GM19025 (cell line): ENCODE data around the gene MAN2A1.
"Not testable (repeated sequence)": the region's sequence is repeated elsewhere in the genome, so short reads cannot be mapped to it uniquely, and the experiment has no call there.

Experiments
- ATAC-seq: cut with Tn5 transposase; IDR thresholded peaks from one replicate; pipeline ENCODE4 v1.9.1; 2021; ENCODE audit warnings: mild to moderate bottlenecking, low read depth, moderate library complexity; ENCODE audit not compliant: unreplicated experiment

MAN2A1 gene

DNA sequence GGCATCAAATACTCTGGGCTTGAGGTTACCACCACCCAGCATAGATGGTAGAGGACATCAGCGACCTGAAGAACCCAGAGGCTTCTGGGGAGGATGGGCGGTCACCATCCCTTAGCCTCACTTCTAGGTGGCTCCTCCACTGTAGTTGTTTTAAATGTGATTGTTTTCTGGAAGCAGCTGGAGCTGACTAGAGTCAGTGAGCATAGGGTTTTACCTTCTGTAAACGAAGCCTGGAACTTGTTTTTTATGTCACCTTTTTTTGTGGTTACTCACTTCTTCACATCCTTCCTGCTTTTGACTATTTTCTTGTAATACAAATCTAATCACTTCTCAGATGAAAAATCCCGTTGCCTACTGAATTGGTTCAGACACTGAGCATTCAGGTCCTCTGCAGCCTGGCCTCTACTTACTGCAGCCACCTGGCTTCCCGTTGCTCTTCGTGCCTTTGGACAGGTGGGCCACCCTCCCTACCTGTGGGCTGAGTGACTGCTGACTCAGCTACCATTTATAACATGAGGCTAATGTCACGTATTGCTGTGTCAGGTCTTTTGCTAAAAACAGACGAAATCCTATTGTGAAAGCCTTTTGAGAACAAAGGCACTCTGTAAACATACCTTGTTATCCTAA is 167.8 kb downstream of the MAN2A1 start:
- ATAC-seq, result no peak

DNA sequence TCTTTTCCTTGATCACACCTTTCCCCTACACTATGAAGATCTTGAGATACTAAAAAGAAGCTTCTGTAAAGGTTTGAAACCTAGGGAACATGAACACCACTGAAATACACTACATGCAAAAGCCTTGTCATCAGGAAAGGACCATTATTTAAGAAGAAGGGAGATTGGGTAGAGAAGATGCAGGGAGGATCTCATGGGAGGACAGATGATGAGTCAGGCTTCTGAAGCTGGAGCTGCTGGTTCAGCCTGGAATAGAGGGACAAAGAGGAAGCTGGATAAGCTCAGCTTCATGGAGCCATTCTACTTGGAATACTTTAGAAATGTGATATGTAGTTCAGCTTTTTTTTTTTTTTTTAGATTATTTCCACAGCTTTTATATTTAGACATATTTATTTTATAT is 169.8 kb downstream of the MAN2A1 start:
- ATAC-seq, result no peak

DNA sequence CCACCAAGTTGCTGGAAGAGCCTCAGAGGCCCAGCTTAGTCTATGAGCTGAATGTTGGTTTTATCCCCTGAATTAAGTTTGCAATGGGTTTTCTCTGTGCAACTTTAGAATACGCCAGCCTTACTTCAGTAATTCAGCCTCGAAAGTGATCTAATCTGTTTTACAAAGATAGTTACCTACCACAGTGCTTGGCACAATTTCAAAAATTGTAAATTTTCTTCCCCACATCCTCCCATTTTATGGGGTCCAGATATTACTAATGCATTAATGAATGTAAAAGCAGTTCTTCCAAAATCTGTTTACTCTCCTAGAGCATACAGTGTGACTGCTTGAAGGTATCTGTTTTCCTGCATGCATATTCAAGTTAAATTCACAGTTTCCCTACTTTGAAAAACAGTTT is 172.6 kb downstream of the MAN2A1 start:
- ATAC-seq, result no peak

DNA sequence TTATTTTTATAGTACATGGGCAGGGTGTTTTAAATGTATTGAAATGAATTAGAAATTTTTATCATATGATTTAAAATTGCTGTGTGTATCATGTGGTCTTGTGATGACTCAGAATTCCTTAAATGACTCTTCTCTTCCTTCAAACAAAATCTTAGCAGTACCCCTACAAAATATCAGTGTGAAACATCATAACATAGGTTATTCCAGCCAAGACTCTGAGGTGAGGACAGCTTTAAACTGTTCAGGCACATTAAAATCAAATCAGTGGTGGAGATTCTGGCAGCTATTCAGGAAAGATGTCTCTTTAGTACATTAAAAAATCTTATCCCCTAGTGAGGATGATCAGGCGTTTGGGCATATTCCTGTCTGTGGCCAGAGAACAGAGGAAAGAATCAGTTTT is 174.0 kb downstream of the MAN2A1 start:
- ATAC-seq, result no peak

DNA sequence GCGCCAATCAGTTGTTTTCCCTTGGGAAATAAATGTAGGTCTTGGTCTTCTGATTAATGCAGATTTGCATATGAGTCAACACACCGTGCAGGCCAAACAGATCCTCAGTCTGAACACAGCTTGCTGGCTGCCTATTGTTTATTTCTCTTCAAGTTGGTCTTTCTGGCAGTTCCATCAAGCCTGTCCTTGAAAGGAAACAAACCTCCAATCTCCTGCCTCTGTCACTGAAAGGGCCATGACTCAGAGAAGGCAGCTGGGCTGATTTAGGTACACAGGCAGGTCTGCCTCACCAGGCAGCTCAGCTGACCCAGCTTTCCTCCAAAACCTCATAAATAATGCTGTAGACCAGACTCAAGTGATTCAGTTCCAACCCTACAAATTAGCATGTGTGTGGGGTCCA is 175.9 kb downstream of the MAN2A1 start:
- ATAC-seq, result no peak

DNA sequence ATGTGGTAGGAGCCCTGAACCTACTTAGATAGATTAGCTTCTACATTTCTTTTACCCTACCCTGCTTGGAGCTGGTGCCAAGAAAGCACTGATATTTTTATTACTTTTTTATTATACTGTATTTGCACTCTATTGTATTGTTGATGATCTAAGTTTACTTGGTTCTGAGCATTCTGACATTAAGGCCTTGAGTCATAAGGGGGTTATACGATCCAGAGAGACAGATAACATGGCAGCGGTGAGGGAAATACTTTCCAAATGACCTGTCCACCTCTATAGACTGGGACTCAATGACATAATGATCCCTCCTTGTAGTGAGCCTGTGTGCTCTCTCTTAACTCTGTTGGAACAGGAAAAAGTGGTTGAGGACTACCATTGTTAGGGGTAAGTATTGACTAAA is 176.3 kb downstream of the MAN2A1 start:
- no peak for ATAC-seq

DNA sequence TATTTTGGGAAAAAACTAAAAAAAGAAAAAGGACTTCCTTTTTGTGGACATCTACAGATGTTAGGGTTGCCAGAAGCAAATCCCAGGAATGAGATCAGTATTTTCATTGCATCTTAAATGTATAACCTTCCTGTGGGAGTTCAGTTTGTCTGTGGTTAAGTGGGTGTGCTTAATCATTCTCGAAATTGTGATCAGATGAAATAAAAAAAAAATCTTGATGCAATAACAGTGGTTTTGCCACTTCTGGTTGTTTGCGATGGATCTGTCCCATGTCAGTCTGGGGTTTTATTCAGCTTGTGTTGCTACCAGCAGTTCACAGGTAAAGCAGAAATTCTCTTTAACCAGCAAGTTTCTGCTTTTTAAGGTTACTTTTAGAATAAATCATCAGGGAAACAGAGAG is 179.0 kb downstream of the MAN2A1 start:
- ATAC-seq, result no peak

DNA sequence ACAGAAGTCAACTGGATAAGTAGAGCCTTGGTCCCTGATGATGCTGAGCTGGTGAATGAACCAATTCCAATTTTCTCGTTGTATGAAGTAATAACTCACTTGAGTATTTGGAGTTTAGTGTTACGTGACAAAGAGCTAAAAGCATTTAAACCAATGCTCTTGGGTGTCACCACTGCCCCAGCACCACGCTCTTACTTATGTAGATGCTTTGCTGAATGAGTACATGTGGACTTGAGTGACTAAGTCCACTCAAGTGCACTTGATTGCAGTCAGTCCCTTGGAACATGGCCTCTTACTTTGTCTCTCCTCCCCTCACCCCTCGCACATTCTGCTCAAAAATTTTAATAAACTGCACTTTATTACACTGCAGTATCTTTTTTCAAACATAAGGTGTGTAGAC is 184.0 kb downstream of the MAN2A1 start:
- no peak for ATAC-seq

DNA sequence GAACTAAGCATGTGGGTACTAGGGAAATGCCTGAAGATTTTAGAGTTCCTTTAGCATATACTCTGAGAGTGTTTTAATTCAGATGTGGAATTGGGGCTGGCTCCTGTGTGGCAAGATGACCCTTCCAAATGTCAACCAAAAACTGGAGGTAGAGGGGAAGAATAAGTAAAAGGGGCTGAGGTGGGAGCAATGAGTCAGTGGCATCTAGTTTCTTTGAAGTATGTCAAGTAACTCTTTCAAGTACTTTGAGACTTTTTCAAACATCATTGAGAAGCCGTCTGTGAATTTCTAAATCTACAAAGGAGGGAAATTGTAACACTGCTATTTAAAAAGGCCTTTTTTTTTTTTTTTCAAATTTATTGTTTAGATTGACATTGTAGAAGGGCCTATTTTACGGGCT is 184.4 kb downstream of the MAN2A1 start:
- no peak for ATAC-seq

DNA sequence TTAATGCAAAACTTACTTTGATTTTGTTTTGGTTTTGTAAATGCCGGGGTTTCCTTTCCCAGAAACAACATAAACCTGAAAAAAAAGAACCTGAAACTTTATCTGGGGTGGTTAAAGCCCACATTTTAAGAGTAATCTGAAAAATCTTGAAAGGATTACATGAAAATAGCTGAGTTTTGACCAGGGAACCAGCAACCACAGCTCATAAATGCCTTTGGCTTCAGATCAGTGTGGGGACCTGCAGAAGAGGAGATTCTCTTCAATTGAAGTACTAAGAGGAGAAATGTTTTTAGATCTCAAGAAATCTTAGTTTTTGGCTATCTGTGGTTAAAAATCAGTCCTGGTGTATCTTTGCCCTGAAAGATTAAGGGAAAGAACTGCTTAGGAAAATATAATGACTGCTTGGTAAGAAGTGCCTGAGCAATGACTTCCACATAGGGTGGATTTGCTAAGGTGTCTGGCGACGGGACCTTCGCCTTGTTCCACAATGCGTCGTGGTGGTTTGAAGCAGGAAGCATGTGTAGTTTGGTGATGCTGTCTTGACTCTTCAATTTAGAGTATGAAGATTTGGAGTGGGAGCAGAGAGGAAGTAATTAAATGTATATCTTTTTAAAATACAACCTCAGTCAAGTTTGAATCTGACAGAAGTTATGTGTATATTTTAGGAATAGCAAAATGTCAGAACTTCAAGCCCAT is 186.5 kb downstream of the MAN2A1 start:
- no peak for ATAC-seq

DNA sequence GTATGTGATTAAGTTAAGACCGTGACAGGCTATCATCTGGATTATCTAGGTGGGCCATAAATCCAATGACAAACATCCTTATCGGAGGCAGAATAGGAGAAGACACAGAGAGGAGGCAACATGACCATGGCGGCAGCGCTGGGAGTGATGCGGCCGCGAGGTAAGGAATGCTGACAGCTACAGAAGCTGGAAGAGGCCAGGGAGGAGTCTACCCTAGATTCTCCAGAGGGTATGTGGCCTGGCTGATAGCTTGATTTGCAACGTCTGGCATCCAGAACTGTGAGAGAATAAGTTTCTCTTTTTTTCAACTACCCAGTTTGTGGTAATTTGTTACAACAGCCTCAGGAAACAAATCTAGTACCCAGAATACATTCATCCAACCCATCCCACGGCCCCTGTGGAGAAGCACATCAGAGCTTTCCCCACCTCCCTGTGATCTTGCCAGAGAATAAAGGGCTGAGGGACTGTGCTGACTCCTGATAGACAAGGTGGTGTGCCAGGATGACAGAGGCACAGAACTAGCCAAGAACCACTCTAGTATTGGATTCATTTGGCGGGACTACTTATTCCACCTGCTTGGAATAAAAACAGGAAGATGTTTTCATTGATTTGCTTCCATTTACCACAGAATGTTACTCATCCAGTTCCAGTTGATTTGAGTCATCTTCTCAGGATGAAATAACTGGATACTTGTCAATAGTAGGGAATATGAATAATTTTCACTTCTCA is 187.4 kb downstream of the MAN2A1 start:
- no peak for ATAC-seq

DNA sequence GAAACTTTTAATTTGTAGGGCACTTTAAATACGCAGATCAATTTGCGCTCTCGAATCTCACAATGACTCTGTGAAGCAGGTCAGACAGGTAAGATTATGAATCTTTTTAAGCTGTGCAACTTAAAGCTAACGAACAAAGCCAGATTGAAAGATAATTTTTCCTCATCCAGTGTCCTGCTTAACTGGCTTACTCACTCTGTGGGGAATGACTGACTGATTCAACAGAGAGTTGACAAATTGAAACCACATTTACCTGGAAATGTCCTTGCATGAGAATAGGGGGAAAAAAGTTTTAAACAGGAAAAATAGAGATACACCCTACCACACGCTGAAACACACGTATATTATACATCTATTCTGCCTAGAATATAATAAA is 187.9 kb downstream of the MAN2A1 start:
- no peak for ATAC-seq

DNA sequence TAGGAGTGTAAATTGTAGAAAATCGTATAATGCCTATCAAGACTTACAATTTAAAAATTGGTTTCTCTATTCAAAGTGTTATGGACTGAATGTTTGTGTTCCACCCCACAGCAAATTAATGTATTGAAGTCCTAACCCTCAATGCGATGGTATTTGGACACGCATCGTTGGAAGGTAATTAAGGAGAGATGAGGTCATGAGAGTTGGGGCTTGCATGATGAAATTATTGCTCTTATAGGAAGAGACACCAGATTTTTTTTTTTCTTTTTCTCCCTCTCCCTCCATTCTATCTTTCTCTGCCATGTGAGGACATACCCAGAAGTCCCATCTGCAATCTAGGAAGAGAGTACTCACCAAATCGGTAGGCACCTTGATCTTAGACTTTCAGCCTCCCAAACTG is 189.2 kb downstream of the MAN2A1 start:
- no peak for ATAC-seq

DNA sequence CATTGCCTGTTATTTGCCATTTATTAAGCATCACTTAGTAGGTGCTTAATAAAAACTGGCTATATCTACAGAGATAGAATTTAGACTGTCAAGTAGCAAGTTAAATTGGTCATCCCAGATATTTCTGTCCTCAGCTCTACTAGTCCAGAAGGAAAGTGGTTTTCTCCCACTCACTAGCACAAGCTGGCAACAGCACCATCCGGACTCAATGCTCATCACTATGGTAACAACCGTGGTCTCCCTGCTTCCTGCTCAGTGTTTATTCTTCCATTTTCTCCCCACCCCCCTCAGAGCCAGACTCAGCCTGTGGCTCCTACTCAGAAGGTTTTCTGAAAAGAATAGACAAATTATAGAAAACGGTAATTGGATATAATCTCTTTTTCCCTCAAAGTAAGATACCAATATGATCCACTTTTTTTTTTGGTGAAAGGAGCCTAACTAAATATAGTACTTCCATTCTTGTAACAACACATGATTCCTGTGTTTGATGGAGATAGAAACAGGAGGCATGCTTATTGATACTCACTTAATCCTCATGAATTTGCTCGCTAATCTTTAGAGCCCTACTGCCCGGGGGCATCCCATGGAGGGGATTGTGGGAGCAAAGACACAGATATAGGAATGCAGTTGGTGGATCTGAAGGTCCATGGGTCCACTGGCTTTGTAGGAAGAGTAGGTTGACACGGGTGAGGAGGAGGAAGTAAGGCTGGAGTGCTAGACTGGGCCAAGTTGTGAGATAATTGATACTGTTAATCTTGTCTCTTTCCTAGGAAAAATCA is 191.4 kb downstream of the MAN2A1 start:
- no peak for ATAC-seq

DNA sequence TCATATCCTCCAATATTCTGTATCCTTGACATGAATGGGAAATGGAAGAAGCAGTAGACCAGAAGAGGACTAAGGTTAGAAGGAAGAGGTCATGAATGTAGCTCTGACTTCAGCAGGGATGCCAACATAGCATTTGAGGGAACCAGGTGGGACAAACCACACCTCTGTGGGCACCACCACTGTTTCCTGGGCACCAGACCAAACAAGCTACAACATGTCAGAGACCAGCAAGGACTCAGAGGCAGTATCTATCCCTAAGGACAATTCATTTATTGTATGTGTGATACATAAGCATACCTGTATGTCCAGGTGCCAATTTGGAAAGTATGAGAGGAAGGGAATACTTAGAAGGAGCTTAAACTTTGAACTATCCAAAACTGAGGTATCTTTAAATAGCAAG is 192.8 kb downstream of the MAN2A1 start:
- ATAC-seq, result no peak

DNA sequence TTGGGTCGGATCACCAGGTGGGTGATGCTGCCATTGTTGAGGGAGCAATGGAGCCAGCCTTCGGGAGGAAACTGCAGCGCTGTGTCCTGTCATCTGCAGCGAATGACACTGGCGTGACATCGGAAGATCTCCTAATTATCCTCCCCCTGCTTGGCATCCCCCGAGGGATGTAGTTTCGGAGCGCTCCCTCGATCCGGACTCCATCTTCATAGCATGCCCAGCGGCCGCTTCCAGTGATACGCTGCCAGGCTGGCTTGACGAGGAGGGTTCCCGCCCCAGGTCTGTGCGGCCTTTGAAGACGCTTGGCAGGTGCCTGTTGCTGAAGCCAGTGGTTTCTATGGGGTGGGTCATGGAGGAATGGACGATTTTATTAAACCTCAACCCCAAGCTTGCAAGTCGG is 194.9 kb downstream of the MAN2A1 start:
- ATAC-seq, result no peak

DNA sequence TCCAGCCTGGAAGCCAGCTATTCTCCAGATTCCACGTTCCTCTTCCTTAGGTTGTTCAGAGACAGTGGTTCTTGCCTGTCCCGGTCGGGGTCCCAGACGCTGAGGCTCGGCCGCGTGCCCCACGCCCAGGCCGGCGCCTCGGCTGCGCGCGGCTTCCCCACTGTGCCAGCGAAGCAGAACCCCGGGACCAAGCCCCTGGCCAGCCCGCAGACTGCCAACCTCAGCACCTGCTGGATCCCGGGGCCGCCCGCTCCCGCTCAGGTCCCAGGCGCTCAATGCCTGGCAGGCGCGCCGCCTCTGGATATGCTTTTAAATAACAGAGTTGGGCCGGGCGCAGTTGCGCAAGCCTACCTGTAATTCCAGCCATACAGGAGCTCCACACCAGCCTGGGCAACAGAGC is 195.5 kb downstream of the MAN2A1 start:
- ATAC-seq, result no peak

DNA sequence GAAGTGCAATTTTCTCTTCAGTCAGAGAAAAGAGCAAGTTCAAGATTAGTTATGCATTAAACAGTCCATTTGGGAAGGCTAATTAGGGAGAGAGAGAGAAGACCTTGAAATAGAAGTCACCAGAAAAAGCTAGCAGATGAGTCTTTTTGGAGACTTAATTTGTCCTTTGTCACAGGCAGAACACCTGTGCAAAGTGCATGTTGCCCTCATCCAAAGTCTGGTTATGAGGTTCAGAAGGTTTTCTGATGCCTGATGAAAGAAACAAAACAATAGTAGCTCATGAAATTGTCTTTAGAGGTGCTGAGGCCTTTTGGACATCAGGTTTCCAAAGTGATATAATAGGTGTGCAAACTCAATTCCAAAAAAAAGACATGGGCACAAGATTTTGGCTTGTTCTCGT is 199.3 kb downstream of the MAN2A1 start:
- ATAC-seq, result no peak

DNA sequence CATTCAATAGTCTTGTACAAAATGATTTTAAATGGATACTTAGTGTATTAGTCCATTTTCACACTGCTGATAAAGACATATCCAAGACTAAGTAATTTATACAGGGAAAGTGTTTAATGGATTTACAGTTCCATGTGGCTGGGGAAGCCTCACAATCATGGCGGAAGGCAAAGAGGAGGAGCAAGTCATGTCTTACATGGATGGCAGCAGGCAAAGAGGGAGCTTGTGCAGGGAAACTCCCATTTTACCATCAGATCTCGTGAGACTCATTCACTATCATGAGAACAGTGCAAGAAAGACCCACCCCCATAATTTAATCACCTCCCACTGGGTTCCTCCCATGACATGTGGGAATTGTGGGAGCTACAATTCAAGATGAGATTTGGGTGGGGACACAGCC is 203.5 kb downstream of the MAN2A1 start:
- not testable (repeated sequence) for ATAC-seq

DNA sequence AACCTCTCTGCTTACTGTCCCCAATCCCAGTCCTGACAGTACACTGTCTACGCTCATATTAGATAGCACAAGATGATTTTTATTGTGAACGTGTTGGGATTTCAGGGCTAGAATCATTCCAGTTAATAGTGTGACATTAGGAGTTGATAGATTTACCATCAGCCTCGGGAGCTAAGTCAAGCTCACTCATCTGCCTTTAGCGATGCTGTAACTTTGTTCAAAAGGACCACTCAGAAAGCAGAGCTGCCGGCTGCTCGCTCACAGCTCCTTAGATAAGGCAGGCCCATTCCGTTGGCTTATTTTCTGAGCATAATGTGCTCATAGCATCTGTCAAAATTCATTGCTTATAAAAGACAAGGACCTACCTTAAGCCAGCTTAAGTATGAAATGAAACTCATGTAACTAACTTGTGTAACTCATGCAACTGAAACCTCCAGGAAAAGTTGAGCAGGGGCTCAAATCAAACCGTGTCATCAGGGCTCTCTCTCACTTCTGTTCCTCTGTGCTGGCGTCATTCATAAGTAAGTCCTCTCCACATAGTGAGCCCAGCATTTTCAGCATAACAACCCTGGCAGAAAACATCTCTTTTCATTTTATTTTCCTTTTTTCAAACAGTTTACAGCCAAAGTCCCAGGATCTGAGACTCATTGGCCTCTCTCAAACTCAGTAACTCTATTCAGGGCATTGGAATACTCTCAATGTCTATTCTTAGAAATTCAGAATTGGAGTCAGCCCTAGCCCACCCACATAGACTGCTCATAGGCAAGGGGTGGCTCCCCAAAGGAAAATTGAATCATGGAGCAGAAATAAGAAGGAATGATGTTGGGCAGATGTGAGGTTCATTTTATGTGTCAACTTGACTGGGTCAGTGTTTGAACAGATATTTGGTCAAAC is 208.8 kb downstream of the MAN2A1 start:
- no peak for ATAC-seq
